Retinal pigment epithelial cell (primary cell): ENCODE measurements around the gene DRICH1.
"Not testable (repeated sequence)": the region's sequence is repeated elsewhere in the genome, so short reads cannot be mapped to it uniquely, and the experiment has no call there.

ENCODE experiments used
- DNase-seq: peaks from one replicate; pipeline ENCODE4 v3.0.0-alpha.2; 2010; ENCODE audit warnings: low read depth
- H3K4me3 ChIP-seq: 2 replicates; pipeline ENCODE4 v1.5.1; 2011; ENCODE audit warnings: mild to moderate bottlenecking, low read length, control low read depth, moderate library complexity
- TF ChIP-seq, protein P1 (sequence below): conservative IDR thresholded peaks from 2 replicates; pipeline ENCODE4 v1.5.1; 2011; ENCODE audit warnings: low read depth, low read length, control low read depth, inconsistent platforms

The DRICH1 gene

GRCh38 chr22:23608583-23608982, 23.5 kb downstream of the DRICH1 start:
- TF ChIP-seq, protein P1, sequence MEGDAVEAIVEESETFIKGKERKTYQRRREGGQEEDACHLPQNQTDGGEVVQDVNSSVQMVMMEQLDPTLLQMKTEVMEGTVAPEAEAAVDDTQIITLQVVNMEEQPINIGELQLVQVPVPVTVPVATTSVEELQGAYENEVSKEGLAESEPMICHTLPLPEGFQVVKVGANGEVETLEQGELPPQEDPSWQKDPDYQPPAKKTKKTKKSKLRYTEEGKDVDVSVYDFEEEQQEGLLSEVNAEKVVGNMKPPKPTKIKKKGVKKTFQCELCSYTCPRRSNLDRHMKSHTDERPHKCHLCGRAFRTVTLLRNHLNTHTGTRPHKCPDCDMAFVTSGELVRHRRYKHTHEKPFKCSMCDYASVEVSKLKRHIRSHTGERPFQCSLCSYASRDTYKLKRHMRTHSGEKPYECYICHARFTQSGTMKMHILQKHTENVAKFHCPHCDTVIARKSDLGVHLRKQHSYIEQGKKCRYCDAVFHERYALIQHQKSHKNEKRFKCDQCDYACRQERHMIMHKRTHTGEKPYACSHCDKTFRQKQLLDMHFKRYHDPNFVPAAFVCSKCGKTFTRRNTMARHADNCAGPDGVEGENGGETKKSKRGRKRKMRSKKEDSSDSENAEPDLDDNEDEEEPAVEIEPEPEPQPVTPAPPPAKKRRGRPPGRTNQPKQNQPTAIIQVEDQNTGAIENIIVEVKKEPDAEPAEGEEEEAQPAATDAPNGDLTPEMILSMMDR = no peak
- peak; percentile 15 for DNase-seq
- no peak overlapping the region for H3K4me3 ChIP-seq

DNA sequence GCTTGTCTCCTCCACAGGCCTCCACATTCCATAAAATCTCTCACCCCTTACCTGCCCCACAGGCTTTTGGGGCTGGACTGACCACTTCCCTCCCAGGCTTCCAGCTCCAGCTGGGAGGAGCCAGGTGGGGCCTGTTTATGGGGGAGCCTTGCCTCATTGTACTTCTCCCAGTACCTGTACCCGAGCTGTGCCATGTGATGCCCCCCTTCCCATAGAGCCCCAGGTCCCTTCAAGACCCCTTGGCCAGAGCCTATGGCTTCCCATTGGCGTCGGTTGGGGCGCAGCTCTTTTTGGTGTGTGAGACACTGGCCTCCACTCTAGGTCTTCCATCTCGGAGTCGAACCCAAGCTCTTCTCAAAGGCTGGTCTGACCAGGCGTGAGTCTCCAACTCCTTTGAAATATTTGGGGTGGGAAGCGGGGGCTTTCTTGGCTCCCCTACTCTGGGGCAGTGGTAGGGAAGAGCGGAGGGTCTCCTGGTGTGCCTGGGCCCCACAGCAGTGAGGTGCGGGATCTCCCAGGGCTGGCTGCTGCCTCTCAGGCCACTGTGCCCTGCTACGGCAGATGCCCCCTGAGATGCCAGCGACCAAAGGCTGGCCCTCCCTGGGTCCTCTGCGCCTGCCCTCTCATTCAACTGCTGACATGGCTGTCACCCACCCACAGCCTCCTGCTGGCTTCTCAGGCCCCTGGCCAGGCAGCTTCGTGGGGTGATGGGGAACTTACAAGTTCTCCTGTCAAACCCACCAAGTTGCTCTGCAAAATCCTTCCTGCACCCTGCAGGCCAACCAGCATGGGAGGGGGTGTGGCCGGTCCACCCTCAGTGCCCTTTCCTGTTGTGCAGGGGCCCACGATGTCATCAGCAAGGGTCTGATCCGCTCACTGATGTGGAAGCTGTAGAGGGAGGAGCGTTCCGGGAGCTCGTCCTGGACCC, 25.7 kb downstream of the DRICH1 start:
- TF ChIP-seq, protein P1 = no peak
- no peak for DNase-seq
- H3K4me3 ChIP-seq = no peak overlapping the region

DNA sequence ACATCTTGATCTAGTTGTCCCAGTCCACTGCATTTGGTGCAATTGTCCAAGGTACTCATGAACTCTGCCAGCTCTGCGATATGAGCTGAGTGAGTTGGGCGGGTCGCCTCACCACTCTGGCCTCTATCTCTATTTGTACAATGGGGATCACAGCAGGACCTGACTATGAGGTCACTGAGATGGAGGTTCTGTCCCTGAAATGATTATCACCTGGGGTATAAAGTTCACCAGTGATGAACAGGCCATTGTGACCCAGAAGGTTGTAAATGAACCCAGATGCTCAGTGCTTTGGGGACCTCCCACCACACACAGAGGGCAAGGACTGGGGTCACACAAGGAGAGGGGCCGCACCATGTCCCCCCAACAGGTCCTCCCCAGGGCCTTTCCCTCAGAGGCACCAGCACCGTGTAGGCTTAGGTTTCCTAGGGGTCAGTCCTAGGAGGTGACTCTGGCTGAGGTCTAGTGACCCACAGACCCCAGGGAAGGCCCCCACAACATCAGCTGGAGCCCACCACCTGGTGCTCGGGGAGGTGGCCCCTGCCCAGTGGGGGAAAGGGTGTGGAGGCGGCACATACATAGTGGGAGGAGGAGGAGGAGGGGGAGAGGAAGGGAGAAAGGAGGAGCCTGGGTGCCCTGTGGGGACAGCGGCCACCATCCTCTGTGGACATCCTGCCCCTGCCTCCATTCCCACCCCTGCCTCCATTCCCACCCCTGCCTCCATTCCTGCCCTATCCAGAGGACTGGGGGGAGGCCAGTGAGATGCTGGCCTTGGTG, 27.0 kb downstream of the DRICH1 start:
- TF ChIP-seq, protein P1 = no peak
- DNase-seq = no peak
- H3K4me3 ChIP-seq = no peak overlapping the region

DNA sequence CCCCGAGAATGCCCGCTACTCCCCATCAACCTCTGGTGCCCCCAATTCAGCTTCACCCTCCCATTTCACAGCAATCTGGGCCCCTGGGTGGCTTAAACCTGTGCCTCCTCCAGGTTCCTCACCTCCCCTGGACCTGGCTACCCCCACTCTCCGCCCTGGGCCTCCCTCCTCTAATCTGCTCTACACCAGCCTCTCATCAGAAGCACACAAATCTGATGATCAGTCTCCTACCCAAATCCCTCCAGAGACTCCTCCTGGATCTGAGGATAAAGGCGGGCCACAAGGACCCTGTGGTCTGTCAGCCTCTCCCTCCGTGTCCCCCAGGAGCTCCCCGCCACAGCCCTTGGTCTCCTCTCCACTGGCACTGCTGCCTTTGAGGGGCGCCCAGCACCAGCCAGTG, 28.9 kb downstream of the DRICH1 start:
- no peak for DNase-seq
- TF ChIP-seq, protein P1 = no peak
- H3K4me3 ChIP-seq = no peak overlapping the region

DNA sequence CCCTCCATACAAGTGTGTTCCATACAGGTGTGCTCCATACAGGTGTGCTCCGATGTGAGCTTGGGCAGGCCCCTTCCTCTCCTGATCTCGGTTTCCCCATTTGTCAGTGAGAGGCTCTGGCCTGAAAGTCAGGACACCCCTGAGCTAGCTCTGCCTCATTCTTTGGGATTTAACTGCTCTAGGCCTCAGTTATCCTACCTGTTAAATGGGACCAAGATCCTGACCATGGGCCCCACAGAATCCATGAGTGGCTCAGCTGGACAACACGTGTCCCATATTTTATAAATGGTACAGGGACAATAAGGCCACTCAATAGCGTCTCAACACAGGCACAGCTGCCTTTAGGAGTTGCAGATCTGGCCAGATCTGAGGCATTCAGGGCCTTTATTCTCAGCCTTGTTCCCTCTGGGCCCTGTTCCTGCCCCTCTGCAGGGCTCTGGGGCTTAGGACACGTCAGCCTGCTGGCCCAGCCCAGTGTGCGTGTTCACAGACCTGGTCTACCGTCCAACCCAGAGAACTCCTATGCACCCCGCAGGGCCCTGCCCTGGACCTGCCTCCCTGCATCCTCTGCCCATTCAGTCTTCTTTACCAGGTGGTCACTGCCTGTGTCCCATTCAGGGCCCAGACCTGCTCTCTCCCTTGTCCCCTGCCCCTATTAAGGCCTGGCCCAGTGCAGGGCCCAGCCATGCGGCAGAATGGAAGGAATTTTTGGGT, 33.2 kb downstream of the DRICH1 start:
- DNase-seq = no peak
- H3K4me3 ChIP-seq = no peak overlapping the region
- TF ChIP-seq, protein P1 = no peak

- not testable (repeated sequence) for DNase-seq, H3K4me3 ChIP-seq
These were observed 34.4 kb downstream of the DRICH1 start for GRCh38 chr22:23597576-23598268.

DNA sequence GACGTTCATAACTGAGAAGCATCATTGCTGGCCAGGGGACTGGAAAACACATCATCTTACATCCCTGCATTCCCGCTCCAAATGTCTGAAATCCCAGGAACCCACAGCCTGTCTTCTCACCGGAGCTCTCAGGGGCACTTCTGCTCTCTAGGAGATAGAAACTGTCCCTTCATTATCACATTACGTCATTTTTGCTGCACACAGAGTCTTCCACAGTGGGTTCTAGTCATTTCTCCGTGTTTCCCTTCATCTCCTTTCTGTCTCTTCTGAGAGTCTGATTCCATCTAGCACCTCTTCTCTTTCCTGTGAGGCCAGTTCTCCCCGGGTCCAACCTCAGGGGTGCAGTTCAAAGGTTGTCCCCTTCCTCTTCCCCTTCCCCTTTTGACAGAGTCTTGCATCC, 36.2 kb downstream of the DRICH1 start:
- not testable (repeated sequence) for H3K4me3 ChIP-seq, DNase-seq
